ENCODE measurements around the gene UQCRH.
"Not testable (repeated sequence)": the region's sequence is repeated elsewhere in the genome, so short reads cannot be mapped to it uniquely, and the experiment has no call there.

The UQCRH gene

DNA sequence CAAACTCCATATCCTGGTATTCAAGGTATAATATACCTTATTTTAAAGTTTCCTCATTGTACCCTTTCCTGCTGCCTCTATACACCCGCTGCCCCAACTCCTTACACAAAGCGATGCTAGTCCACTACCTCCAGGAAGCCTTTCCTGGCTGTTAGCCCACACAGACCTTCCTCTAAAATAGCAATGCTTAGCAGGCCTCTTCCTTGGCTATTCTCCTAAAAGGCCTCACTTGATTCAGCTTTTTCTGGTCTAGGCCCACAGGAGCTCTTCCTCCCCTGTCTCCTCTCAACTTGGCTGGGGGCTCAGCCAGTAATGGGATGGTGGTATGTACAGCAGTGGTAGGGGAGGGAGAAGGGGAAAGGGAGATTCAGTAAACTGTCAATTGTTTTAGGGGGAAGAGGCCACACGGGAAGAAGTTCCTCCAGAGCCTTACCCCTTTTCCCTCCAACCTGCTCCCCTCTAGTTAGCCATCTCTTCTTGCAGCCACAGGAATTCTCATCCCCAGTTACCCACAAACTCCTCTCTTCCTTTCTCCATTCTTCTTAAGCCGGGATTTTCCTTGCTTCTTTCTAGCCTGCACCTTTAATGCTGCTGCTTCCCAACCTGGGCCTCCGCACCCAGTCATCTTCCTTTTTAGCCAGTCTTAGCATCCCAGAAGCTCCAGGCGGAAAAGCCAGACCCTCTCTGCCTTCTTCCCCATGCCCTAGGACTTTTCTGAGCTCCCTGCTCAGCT lies 2.7 kb upstream of the UQCRH start:
- DNase-seq (ENCODE audit: low read depth in 2 of 2): no peak

DNA sequence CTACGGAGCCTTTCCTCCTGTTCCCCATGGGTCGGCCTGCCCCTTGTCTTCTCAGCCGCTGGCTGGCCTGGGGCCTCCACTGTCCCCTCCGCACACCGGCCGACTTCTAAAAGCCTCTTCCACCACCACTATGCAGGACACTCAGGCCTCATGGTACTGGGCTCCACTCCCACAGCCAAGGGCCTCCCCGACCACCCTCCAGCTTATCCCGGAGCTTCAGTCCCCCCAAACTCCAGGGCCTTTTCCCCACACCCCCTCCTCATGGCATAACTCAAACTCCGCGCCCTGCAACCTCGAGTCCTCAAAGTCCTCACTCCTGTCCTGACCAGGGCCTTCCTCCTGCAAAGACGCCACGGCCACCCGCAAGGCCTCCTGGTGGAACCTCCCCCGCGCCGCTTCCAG lies 2.1 kb upstream of the UQCRH start:
- DNase-seq (ENCODE audit: low read depth in 2 of 2): no peak

- DNase-seq (ENCODE audit: low read depth in 2 of 2): peak; percentile 8 to 9
Observed at GRCh38 chr1:46301808-46302640, 1.5 kb upstream of the UQCRH start.

DNA sequence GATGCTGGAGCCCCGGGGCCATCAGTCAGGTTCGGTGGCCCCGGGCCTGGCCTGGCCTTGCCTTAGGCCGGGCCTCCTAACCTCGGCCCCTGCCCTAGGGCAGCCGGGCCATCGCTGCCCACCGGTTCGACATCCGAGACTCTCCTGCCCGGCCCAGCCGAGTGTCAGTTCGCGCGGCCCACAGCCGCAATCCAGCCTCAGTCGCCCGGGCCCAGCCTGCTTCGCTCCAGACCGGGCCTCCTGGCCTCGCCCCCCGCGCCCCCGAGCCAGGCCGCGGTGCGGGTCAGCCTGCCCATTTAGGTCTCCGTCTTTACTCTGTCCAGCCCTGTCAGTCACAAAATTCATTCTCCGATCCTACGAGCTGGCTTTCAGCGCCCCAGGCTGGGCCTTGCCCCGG lies 859 bp upstream of the UQCRH start:
- peak in 1 of 2 donors; percentile 9 for DNase-seq (ENCODE audit: low read depth in 2 of 2)

- no peak for DNase-seq (ENCODE audit: low read depth in 2 of 2)
Observed at GRCh38 chr1:46303872-46304326, 401 bp downstream of the UQCRH start.

- no peak for DNase-seq (ENCODE audit: low read depth in 2 of 2)
Observed at GRCh38 chr1:46306159-46306530, 2.6 kb downstream of the UQCRH start.

DNA sequence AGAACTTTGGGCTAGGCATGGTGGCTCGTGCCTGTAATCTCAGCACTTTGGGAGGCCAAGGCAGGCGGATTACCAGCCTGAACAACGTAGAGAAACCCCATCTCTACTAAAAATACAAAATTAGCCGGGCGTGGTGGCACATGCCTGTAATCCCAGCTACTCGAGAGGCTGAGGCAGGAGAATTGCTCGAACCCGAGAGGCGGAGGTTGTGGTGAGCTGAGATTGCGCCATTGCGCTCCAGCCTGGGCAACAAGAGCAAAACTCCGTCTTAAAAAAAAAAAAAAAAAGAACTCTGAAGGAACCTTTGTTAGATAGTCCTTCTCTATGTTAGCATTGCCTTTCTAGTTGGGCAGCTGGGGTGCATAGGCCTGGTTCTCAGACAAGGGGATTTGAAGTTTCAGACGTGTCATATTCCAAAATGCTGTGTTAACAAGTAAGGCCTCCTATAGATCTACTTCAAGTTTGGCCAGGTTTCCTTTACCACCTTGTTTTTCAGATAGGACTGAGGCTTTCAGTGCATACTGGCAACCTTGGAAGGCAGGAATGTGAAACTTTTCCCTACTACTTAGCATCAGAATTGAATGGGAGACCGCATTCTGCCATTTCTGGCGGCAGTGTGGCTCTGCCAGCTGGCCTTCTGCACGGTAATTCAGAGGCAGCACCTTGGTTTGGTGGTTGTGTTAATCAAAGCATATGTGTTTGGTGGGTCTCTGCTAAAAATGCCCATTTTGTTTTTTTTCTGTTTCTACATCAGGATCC lies 6.1 kb downstream of the UQCRH start:
- no peak for DNase-seq (ENCODE audit: low read depth in 2 of 2)

DNA sequence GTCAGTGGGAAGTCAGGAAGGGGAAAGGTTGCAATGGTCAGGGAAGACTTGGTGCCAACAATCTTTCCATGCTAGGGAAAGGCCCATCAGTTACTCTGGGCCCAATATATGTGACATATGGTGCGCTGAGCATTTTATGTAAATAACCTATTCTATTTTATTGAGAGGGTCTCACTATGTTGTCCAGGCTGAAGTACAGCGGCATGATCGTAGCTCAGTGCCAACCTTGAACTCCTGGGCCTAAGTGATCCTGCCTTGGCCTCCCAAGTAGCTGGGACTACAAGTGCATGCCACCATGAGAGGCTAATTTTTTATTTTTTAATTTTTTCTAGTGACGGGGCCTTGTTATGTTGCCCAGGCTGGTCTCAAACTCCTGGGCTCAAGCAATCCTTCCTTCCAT lies 6.8 kb downstream of the UQCRH start:
- no peak for DNase-seq (ENCODE audit: low read depth in 2 of 2)

- DNase-seq (ENCODE audit: low read depth in 2 of 2): no peak
Observed at GRCh38 chr1:46315669-46316403, 12.3 kb downstream of the UQCRH start.

- DNase-seq (ENCODE audit: low read depth in 2 of 2): no peak
Observed at GRCh38 chr1:46317323-46317722, 13.8 kb downstream of the UQCRH start.

- not testable (repeated sequence) for DNase-seq (ENCODE audit: low read depth in 2 of 2)
Observed at GRCh38 chr1:46319301-46319700, 15.8 kb downstream of the UQCRH start.

- not testable (repeated sequence) for DNase-seq (ENCODE audit: low read depth in 2 of 2)
Observed at GRCh38 chr1:46319960-46320914, 16.7 kb downstream of the UQCRH start.

DNA sequence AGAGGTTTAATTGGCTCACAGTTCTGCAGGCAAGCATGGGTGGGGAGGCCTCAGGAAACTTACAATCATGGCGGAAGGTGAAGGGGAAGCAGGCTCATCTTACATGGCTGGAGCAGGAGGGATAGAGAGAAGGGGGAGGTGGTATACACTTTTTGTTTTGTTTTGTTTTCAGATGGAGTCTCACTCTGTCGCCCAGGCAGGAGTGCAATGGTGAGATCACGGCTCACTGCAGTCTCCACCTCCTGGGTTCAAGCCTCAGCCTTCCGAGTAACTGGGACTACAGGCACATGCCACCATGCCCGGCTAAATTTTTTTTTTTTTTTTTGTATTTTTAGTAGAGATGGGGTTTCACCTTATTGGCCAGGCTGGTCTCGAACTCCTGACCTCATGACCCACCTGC lies 18.7 kb downstream of the UQCRH start:
- DNase-seq (ENCODE audit: low read depth in 2 of 2): not testable (repeated sequence)

- not testable (repeated sequence) for DNase-seq (ENCODE audit: low read depth in 2 of 2)
Observed at GRCh38 chr1:46325285-46326076, 22.0 kb downstream of the UQCRH start.

GRCh38 chr1:46328182-46328581 lies 24.7 kb downstream of the UQCRH start:
- not testable (repeated sequence) for DNase-seq (ENCODE audit: low read depth in 2 of 2)

DNA sequence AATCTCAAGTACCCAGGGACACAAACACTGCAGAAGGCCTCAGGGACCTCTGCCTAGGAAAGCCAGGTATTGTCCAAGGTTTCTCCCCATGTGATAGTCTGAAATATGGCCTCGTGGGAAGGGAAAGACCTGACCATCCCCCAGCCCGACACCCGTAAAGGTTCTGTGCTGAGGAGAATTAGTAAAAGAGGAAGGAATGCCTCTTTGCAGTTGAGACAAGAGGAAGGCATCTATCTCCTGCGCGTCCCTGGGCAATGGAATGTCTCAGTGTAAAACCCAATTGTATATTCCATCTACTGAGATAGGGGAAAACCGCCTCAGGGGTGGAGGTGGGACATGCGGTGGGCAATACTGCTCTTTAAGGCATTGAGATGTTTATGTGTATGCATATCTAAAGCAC lies 26.3 kb downstream of the UQCRH start:
- not testable (repeated sequence) for DNase-seq (ENCODE audit: low read depth in 2 of 2)

GRCh38 chr1:46330381-46330780 lies 26.9 kb downstream of the UQCRH start:
- DNase-seq (ENCODE audit: low read depth in 2 of 2): not testable (repeated sequence)

DNA sequence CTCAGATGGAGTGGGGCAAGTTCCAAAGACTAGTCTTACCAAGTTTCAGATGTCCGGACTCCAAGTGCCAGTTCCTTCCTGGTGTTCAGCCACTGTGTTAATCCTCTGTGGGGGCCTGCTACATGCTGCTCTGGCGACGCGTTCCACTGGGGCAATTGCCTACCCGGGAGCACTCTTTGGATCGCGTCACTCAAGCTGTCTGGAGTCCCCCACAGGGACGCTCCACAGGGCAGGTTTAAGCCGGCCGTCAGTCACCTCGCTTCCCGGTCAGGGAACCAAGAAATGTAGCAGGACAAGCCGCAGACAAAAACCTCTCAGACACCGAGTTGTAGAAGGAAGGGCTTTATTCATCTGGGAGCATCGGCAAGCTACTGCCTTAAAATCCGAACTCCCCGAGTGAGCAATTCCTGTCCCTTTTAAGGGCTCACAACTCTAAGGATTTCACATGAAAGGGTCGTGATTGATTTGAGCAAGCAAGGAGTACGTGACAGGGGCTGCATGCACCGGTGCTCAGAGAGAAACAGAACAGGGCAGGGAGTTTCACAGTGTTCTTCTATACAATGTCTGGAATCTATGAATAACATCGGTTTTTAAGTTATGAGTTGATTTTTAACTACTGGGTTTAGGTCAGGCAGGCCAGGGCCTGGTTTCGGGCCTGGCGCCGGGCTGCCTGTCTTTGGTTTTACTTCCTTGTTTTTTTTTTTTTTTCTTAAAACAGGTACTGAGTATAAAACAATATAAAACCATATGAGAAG lies 28.5 kb downstream of the UQCRH start:
- DNase-seq (ENCODE audit: low read depth in 2 of 2): not testable (repeated sequence)
